GM21390 (cell line): ENCODE measurements around the gene TNFSF11.
"Not testable (repeated sequence)": the region's sequence is repeated elsewhere in the genome, so short reads cannot be mapped to it uniquely, and the experiment has no call there.

Source experiments
- ATAC-seq: cut with Tn5 transposase; IDR thresholded peaks from one replicate; pipeline ENCODE4 v1.9.1; 2021; ENCODE audit not compliant: unreplicated experiment

The TNFSF11 gene

GRCh38 chr13:42559573-42560218 is 14.3 kb upstream of the TNFSF11 start:
- ATAC-seq: not testable (repeated sequence)

GRCh38 chr13:42560320-42560719 is 13.6 kb upstream of the TNFSF11 start:
- not testable (repeated sequence) for ATAC-seq

DNA sequence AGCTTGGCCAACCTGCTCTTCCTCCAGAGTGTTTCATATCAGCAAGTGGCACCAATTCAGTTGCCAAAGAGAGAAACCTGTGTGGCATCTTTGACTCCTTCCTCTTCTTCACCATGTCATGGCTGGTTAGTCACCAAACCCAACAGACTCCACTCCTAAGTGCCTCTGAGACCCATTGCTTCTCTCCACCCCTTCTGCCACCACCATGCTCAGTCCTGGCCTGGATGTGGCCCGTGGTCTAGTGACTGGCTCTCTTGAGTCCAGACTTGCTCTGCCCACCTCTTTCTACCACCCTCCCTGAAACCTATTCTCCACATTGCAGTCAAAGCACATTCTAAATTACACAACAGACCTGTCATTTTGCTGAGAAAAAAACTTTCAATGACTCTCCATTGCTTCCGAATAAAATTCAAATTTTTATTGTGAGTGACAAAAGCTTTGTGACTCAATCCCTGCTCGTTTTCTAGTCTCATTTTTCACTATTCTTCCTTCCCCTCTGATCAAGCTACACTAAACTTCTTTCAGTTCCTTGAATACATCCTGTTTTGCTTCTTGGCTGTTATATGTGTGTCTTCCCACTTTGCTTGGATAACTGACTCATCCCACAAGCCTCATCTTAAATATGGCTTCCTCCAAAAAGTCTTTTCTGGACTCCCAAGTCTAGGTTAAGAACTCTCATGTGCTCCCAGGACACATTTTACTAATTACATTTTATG is 12.0 kb upstream of the TNFSF11 start:
- no peak for ATAC-seq

DNA sequence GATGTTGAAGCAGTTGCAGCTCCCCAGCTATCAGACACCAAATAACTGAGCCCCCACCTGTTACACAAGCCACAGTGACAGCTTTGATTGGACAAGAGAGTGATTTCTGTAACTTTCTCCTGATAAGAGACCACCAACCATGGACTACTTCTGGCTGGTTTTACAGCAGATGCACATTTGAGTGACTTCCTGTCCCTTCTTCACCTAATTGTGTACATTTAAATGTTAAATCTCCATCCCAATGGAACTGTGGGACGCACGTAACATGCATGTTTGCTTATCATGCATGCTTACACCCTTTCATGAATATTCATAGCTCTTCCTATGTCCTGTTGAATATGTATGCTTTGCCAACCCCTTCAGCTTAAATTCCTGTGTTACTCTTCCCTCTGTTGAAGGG is 6.0 kb upstream of the TNFSF11 start:
- ATAC-seq: no peak

DNA sequence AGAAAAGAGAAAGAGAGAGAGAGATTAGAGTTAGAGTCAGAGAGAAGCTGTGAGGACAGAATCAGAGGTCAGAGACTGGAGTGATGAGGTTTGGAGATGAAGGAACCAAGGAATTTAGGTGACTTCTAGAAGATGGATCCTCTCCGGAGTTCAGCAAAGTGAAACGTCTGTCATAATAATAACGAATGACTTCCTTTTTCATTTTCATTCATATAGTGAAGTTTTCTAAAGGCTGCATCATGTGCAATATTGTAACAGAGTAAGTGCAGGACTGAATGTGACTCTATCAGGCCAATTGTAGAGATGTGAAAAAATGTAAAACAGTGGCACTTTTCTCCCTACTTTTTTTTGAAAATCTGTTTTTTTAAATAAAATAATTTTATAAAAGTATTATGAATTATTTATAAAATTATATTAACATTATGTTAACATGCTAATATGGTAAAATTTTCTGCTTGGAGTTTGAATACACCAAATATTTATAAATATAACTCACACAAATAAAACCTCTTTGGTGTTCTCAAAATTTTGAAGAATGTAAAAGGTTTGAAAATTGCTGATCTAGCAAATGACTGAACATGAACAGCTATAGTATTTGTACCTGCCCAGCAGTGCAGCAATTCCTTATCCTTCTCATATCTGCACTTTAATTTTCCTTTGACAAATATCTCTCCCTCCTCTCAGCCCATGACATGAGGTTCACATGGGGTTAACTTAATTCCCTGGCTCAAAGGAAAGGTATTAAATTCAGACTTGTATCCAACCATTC is 4.2 kb upstream of the TNFSF11 start:
- no peak for ATAC-seq

DNA sequence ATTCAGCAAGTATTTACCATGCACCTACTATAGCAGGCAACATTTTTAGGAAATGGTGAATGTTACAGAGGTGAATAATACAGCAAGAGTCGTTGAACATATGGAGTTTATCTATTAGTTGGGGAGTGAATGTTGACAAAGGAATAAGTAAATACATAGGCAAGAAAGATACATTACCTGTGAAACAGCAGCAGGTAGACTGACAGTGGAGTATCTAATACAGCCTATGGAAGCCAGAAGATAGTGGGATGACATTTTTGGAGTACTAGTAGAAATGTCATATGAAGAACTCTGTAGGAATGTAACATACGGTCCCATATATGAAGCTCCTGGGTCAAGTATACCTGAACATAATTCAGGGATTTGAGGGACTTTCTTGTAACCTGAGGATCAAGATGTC is 2.1 kb upstream of the TNFSF11 start:
- ATAC-seq: no peak

- ATAC-seq: peak; percentile 60
Observed at GRCh38 chr13:42574435-42575311, 721 bp downstream of the TNFSF11 start.

DNA sequence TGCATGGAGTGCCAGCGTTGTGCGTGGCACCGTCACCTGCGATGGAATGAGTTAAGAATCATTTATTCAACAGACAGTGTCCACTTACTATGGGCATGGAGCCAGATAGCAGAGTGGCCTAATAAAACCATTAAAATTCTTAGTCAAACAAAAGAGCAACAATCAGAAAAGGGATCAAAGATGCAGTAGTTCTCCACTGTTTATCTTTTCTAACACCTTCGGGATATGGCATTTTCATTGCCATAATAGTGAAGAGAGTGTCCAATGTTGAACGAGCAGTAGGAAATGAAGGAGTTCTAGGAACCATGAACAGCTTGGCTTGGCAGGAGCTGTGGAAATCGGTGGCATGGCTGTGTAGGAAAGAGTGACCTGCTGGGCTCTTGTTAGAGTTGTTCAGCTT is 2.0 kb downstream of the TNFSF11 start:
- ATAC-seq: no peak

DNA sequence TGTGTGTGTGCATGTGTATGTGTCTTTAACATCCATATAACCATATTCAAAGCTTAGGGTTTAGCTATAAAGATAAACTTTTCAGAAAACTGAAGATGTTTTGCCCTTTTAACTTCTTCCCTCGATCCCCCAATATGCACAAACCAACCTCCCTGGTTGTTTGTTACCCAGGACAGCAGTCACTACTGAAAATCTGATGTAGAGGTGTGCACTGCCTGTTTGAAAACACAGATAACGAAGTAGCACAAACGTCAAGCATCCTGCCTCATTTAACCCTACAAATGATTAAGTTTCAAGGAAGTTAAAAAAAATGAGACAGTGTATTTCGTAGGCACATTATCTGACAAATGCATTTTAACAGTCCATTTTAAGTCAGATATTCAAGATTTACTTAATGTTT is 3.6 kb downstream of the TNFSF11 start:
- no peak for ATAC-seq

- ATAC-seq: no peak
Observed at GRCh38 chr13:42580644-42581043, 6.7 kb downstream of the TNFSF11 start.

DNA sequence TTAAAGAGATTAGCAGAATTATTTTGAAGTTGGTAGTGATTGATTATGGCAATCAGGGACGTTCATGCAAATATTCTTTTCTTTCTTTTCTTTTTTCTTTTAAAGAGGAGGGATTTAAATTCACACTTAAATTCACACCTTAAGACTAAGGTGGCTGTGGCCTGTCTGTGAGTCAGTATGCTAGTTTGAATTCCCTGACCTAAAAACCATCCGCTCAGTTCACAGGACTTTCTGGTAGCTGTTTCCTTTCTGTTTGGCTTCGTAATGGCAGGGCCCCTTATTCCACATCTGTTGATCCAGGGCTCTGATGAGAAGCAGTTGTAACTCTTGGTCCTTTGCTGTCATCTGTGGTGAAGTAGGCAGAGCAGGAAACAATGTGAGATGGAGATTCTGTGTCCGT is 7.5 kb downstream of the TNFSF11 start:
- ATAC-seq: no peak

DNA sequence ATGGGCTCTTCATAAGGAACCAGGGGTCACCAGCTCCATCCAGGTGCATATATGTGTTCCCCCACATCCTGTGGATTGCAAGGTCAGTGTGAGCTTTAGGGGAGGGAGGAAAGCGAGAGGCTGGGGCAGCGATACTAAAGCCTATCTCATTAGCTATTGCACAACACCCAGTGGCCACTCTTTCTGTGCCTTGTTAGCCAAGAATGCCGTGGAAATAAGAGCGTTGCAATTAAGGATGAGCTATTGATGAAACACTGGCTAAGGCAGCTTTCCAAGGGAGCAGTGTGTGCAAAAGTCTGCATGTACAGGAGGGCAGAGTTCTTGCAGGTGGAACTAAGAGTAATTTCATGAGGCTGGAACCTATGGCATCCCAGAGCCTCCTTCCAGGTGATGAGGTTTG is 17.6 kb downstream of the TNFSF11 start:
- no peak for ATAC-seq

DNA sequence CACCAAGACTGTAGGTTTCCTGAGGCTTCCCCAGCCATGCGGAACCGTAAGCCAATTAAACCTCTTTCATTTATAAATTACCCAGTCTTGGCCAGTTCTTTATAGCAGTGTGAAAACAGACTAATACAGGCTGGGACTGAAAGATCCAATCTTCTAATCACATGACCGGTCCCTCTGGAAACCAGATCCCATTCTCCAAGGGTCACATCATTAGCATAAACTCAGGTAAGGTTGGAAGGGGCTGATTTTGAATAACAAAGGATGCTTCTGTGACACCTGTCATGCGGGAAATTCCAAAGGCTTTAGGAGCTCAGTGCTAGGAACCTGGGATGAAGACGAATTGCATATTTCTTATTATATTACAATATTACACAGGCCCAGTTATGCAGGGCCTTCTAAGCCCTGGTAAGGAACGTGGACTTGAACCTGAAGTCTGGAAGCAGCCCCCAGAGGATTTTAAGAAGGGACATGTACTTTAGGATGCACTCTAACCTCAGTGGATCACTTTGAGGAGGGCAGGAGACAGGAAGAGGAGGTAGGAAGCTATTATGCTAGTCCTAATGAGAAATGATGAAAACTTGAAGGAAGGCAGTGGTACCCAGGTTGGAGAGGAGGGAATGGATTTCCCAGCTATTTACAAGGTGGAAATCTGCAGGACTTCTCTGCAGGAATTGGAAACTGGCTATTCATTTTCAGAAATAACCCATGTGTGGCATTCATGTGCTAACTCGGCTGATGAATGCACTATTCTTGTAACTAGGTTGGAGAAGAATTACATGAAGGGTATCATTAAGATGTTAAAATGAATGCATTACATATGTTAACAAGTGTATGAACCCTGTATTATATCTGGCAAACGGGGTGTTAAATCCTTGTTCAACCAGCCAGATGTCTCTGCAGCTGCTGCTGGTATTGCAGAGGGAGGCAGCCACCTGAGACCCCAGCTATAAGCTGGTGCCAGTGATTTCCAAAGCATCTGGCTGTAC is 19.3 kb downstream of the TNFSF11 start:
- no peak for ATAC-seq

- no peak for ATAC-seq
Observed at GRCh38 chr13:42594481-42595252, 20.7 kb downstream of the TNFSF11 start.

DNA sequence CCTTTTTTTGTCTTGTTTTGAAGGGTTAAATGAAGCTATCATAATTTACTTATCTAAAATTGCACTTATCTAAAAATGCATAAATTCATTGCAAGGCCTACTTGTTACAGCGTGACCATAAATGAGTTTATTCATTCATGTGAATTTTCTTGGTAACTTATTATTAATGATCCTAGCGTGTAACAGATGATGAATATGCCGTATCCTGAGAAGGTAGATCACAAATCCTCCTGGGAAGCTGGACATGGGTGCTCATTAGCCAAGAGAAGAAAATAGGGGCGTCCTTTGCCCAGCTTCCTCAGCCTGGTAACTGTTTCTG is 21.3 kb downstream of the TNFSF11 start:
- ATAC-seq: no peak

GRCh38 chr13:42597505-42597904 is 23.6 kb downstream of the TNFSF11 start:
- ATAC-seq: no peak

- no peak for ATAC-seq
Observed at GRCh38 chr13:42600943-42601342, 27.0 kb downstream of the TNFSF11 start.

GRCh38 chr13:42602906-42603305 is 29.0 kb downstream of the TNFSF11 start:
- ATAC-seq: peak; percentile 85

GRCh38 chr13:42603571-42603970 is 29.6 kb downstream of the TNFSF11 start:
- peak; percentile 15 for ATAC-seq
